Chondrocyte (in vitro differentiated cells): ENCODE data around the gene CCL18. TPM values are rescaled to one million over a fixed set of nuclear protein-coding genes. Genes with fewer than 3 reads are reported as not detected.

Experiments
- DNase-seq: peaks from one replicate; pipeline ENCODE4 v3.0.0; 2021; ENCODE audit warnings: mixed read lengths, low spot score
- H3K27ac Mint-ChIP-seq: one replicate; pipeline ENCODE4 v1.8.0; 2021; ENCODE audit warnings: mild to moderate bottlenecking, moderate library complexity, mixed read lengths; ENCODE audit not compliant: unreplicated experiment
- H3K27me3 Mint-ChIP-seq: 2 replicates; pipeline ENCODE4 v1.8.0; 2021; ENCODE audit warnings: low read depth, mixed read lengths
- H3K36me3 Mint-ChIP-seq: 2 replicates; pipeline ENCODE4 v1.8.0; 2021; ENCODE audit warnings: low read depth, mixed read lengths
- H3K4me1 Mint-ChIP-seq: 2 replicates; pipeline ENCODE4 v1.8.0; 2021; ENCODE audit warnings: low read depth, mild to moderate bottlenecking, mixed read lengths
- H3K4me3 Mint-ChIP-seq: one replicate; pipeline ENCODE4 v1.8.0; 2021; ENCODE audit warnings: mild to moderate bottlenecking, moderate library complexity, mixed read lengths; ENCODE audit not compliant: unreplicated experiment
- H3K9me3 Mint-ChIP-seq: 2 replicates; pipeline ENCODE4 v1.8.0; 2021; ENCODE audit warnings: low read depth, mixed read lengths
- total RNA-seq: library from RNA; stranded (reverse); gene quantifications from 3 replicates; pipeline ENCODE4 v1.2.1, GENCODE V29; 2021
- TF ChIP-seq, protein P1 (sequence below): fragments of 200-600 bp; sonication (generic); IDR thresholded peaks from 2 replicates; pipeline ENCODE4 v1.5.0; 2021; ENCODE audit warnings: antibody characterized with exemption, mild to moderate bottlenecking, moderate library complexity

CCL18 gene
- total RNA-seq, 1 donor from 2014 or later: not detected

DNA sequence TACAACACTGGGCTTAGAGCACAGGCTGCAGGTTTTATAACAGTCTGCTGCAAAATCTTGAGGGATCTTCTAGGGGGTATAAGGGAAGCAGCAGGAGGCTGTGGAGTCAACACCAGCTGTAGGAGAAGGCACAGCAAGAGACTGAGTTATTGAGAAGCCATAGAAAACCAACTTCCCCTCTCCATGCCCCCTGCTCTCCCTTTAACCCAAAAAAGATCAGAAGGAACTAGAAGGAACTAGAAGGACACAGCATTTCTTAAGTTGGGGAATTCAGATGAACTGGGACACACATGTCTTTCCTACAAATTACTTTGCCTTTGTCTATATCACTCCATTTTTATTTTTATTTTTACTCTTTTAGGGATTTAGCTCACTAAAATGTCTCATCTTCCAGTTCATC is 6.2 kb upstream of the CCL18 start:
- H3K4me1 Mint-ChIP-seq: no peaks in the 10 kb centered on the region
- TF ChIP-seq, protein P1, sequence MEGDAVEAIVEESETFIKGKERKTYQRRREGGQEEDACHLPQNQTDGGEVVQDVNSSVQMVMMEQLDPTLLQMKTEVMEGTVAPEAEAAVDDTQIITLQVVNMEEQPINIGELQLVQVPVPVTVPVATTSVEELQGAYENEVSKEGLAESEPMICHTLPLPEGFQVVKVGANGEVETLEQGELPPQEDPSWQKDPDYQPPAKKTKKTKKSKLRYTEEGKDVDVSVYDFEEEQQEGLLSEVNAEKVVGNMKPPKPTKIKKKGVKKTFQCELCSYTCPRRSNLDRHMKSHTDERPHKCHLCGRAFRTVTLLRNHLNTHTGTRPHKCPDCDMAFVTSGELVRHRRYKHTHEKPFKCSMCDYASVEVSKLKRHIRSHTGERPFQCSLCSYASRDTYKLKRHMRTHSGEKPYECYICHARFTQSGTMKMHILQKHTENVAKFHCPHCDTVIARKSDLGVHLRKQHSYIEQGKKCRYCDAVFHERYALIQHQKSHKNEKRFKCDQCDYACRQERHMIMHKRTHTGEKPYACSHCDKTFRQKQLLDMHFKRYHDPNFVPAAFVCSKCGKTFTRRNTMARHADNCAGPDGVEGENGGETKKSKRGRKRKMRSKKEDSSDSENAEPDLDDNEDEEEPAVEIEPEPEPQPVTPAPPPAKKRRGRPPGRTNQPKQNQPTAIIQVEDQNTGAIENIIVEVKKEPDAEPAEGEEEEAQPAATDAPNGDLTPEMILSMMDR: no peak
- H3K27ac Mint-ChIP-seq: no peak overlapping the region
- H3K27me3 Mint-ChIP-seq: peaks cover 11% of the 10 kb centered on the region
- peaks cover 3% of the 10 kb centered on the region for H3K9me3 Mint-ChIP-seq
- no peak overlapping the region for H3K4me3 Mint-ChIP-seq
- DNase-seq: no peak
- H3K36me3 Mint-ChIP-seq: no peaks in the 10 kb centered on the region

DNA sequence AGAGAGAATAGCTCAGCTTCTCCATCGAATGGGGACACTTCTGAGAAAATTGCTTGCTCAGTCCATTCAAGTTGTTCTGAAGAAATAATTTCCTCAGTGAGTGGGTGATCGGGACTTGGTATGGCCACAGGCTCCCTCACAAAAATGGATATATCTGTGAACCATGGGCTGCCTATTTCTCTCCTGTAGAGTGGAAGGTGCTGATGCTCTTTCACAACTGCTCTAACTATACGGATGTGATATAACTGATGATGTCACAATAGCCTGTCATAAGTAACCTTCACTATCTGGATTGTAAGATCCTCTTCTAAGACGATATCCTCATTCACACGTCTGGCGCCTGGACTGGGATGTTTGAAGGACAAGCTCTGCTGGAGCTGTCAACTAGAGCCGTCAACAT is 4.7 kb upstream of the CCL18 start:
- Mint-ChIP-seq H3K27ac (no peak overlapping the region), H3K27me3 (peaks cover 12% of the 10 kb centered on the region), H3K4me3 (no peak overlapping the region), H3K4me1 (no peaks in the 10 kb centered on the region), H3K36me3 (no peaks in the 10 kb centered on the region), H3K9me3 (peaks cover 3% of the 10 kb centered on the region)
- TF ChIP-seq, protein P1: no peak
- DNase-seq: no peak

DNA sequence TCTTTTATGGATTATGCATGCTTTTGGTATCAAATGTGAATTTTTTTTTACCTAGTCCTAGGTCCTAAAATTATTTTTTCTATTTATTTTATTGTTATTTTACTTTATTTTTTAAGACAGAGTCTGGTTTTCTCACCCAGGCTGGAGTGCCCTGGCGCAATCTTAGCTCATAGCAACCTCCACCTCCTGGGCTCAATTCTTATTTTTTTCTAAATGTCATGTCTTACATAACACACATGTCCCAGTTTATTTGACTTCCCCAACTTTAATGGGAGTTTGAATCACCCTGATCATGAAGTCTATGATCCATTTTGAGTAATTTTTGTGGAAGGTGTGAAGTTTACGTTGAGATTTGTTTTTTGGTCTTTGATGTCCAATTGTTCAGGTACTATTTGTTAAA is 3.3 kb upstream of the CCL18 start:
- H3K36me3 Mint-ChIP-seq: no peaks in the 10 kb centered on the region
- H3K9me3 Mint-ChIP-seq: peaks cover 3% of the 10 kb centered on the region
- TF ChIP-seq, protein P1: no peak
- no peak overlapping the region for H3K4me3 Mint-ChIP-seq
- H3K4me1 Mint-ChIP-seq: no peaks in the 10 kb centered on the region
- no peak for DNase-seq
- peaks cover 17% of the 10 kb centered on the region for H3K27me3 Mint-ChIP-seq
- H3K27ac Mint-ChIP-seq: no peak overlapping the region

DNA sequence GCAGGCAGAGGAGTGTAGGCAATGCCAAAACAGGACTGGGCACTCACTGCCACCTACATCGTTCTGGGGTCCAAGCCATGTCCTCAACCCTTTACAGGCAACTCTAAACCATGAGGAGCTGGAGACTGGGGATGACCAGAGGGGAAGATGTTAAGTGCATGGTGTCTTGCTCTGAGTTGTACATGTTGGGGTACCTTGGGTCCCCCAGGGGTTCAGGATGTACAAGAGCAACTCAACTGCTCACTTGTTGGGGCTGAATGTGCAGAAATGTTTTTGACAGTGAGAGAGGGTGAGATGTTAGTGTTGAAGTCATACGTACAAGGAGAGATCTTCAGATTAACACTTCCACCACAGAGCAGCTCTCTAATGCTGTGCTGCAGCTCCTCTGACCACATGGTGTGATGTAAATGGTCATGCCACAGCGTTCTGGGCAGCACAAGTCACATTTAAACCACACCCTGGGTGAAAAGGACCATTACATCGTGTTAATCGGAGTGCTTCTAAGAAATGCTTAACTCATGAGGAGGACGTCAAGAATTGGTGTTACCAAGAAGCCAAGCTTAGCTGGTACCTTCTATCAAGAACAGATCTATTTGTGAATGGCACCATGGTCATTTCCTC is 2.4 kb downstream of the CCL18 start:
- DNase-seq: no peak
- TF ChIP-seq, protein P1: no peak
- Mint-ChIP-seq H3K27me3 (peaks cover 21% of the 10 kb centered on the region), H3K36me3 (no peaks in the 10 kb centered on the region), H3K4me1 (no peaks in the 10 kb centered on the region), H3K4me3 (no peak overlapping the region), H3K9me3 (peaks cover 3% of the 10 kb centered on the region), H3K27ac (no peak overlapping the region)

DNA sequence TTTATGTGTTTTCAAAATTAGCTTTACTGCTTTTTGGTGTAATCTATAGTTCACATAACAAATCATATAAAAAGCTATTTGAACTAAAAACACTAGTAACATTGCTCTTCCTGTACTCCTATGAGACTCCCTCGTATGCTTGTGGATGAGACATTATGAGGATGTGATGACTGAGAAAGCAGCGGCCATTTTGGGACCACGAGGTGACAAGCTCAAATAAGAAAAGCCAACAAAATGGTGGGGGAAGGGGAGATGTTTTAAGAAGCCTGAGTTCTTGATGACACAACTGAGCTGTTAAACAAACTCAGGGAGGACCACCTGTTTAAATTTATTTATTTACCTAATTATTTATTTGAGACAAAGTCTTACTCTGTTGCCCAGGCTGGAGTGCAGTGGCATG is 4.5 kb downstream of the CCL18 start:
- Mint-ChIP-seq H3K36me3 (no peaks in the 10 kb centered on the region), H3K4me1 (no peaks in the 10 kb centered on the region), H3K9me3 (peaks cover 3% of the 10 kb centered on the region), H3K4me3 (no peak overlapping the region), H3K27me3 (peaks cover 26% of the 10 kb centered on the region), H3K27ac (no peak overlapping the region)
- DNase-seq: no peak
- TF ChIP-seq, protein P1: no peak
